A549 (cell line): ENCODE data around the gene LAMA3. TPM values are rescaled to one million over a fixed set of nuclear protein-coding genes. Genes with fewer than 3 reads are reported as not detected.

Experiments
- ATAC-seq, 2 experiments: fragments of 200-7000 bp in 1 of 2; fragments of >200 bp in 1 of 2; cut with Nextera tagmentation in 1 of 2; cut with Tn5 transposase in 1 of 2; 3 replicates each; pipeline versions ENCODE4 v1.8.0 to v1.9.1; 2018 to 2020; ENCODE audit warnings: mild to moderate bottlenecking in 1 of 2, moderate library complexity in 1 of 2
- CTCF ChIA-PET: fragments of 300-600 bp; sonication (Branson Sonifier 250); formaldehyde crosslinking; extraction: SDS; loops from one replicate; lab custom pipeline; 2021; ENCODE audit warnings: antibody characterized with exemption, inconsistent platforms; lab: Yijun Ruan, JAX
- POLR2A ChIA-PET: fragments of 350-600 bp; formaldehyde crosslinking; extraction: SDS; loops from one replicate; lab custom pipeline; 2021; ENCODE audit warnings: antibody characterized with exemption, inconsistent platforms; lab: Yijun Ruan, JAX
- DNase-seq, 2 experiments: peaks; one replicate each; pipeline versions ENCODE4 v3.0.0 to v3.0.0-alpha.2; 2011 to 2016; ENCODE audit warnings: low read depth in 1 of 2, low spot score in 1 of 2
- FAIRE-seq: peaks from 2 replicates; lab custom pipeline; 2011; peaks lifted over from hg19 to GRCh38; lab: Jason Lieb, UNC
- H3K27ac ChIP-seq, 2 experiments: fragments of >200 bp; sonication (Bioruptor Twin); formaldehyde crosslinking; 3 replicates each; pipeline ENCODE4 v1.5.1; 2016 to 2017
- H3K4me1 ChIP-seq: fragments of >200 bp; sonication (Bioruptor Twin); formaldehyde crosslinking; 3 replicates; pipeline ENCODE4 v1.6.1; 2016
- H3K4me2 ChIP-seq: fragments of >200 bp; sonication (Bioruptor Twin); formaldehyde crosslinking; 3 replicates; pipeline ENCODE4 v1.6.1; 2016
- H3K4me3 ChIP-seq: fragments of >200 bp; sonication (Bioruptor Twin); formaldehyde crosslinking; 3 replicates; pipeline ENCODE4 v1.5.1; 2016
- H3K9me3 ChIP-seq: fragments of >200 bp; sonication (Bioruptor Twin); formaldehyde crosslinking; 3 replicates; pipeline ENCODE4 v1.6.1; 2016
- ATOH8 ChIP-seq: fragments of 250-450 bp; sonication (Bioruptor Pico); IDR thresholded peaks from 2 replicates; pipeline ENCODE4 v1.5.0; 2020; ENCODE audit warnings: low read depth, mild to moderate bottlenecking, moderate library complexity
- BCL3 ChIP-seq: fragments of >200 bp; sonication (Bioruptor Twin); formaldehyde crosslinking; IDR thresholded peaks from 3 replicates; pipeline ENCODE4 v1.6.1; 2016
- E2F6 ChIP-seq: IDR thresholded peaks from 2 replicates; pipeline ENCODE4 v1.6.1; 2012; ENCODE audit warnings: low read depth, borderline replicate concordance
- EHF ChIP-seq: fragments of 250-450 bp; sonication (Bioruptor Pico); IDR thresholded peaks from 2 replicates; pipeline ENCODE4 v1.5.0; 2020; ENCODE audit warnings: mild to moderate bottlenecking
- EHMT2 ChIP-seq: fragments of 200-600 bp; sonication (generic); IDR thresholded peaks from 2 replicates; pipeline ENCODE4 v1.6.1; 2016; ENCODE audit warnings: antibody characterized with exemption, low read depth, mild to moderate bottlenecking, moderate library complexity
- EP300 ChIP-seq, 2 experiments: fragments of >200 bp; sonication (Bioruptor Twin); formaldehyde crosslinking; IDR thresholded peaks; 2 replicates in 1 of 2; 3 replicates in 1 of 2; pipeline ENCODE4 v1.6.1; 2016 to 2017
- ESRRA ChIP-seq: fragments of 150-350 bp; IDR thresholded peaks from 2 replicates; pipeline ENCODE4 v1.6.1; 2014; ENCODE audit warnings: mild to moderate bottlenecking, low read length, borderline replicate concordance
- FOSB ChIP-seq: fragments of 250-450 bp; sonication (Bioruptor Pico); IDR thresholded peaks from 2 replicates; pipeline ENCODE4 v1.5.0; 2020; ENCODE audit warnings: mild to moderate bottlenecking, moderate library complexity
- FOSL2 ChIP-seq, 2 experiments: fragments of 450-650 bp in 1 of 2; fragments of >200 bp in 1 of 2; sonication (Bioruptor Twin) in 1 of 2; formaldehyde crosslinking; IDR thresholded peaks; 2 replicates each; pipeline versions ENCODE4 v1.5.0 to v1.6.1; 2016 to 2020; ENCODE audit warnings: mild to moderate bottlenecking in 1 of 2, moderate library complexity in 1 of 2
- GATA3 ChIP-seq: IDR thresholded peaks from 2 replicates; pipeline ENCODE4 v1.6.1; 2012; ENCODE audit warnings: borderline replicate concordance
- HDAC2 ChIP-seq: fragments of 200-600 bp; sonication (generic); IDR thresholded peaks from 2 replicates; pipeline ENCODE4 v1.6.1; 2016
- HEYL ChIP-seq: fragments of 250-450 bp; sonication (Bioruptor Pico); IDR thresholded peaks from 2 replicates; pipeline ENCODE4 v1.8.0; 2021; ENCODE audit warnings: mild to moderate bottlenecking, moderate library complexity
- HOXB5 ChIP-seq: fragments of 250-450 bp; sonication (Bioruptor Pico); IDR thresholded peaks from 2 replicates; pipeline ENCODE4 v1.5.0; 2020; ENCODE audit warnings: mild to moderate bottlenecking, moderate library complexity
- KDM5A ChIP-seq: fragments of 200-600 bp; sonication (generic); IDR thresholded peaks from 2 replicates; pipeline ENCODE4 v1.6.1; 2016; ENCODE audit warnings: antibody characterized with exemption, mild to moderate bottlenecking
- MAX ChIP-seq: IDR thresholded peaks from 2 replicates; pipeline ENCODE4 v1.6.1; 2012
- MAZ ChIP-seq: fragments of 150-350 bp; IDR thresholded peaks from 2 replicates; pipeline ENCODE4 v1.6.1; 2014; ENCODE audit warnings: antibody characterized with exemption, low read depth, low read length, borderline replicate concordance
- MYC ChIP-seq: IDR thresholded peaks from 2 replicates; pipeline ENCODE4 v1.6.1; 2012; ENCODE audit warnings: mild to moderate bottlenecking, inconsistent platforms, low read length, improper control_type of control experiment, borderline replicate concordance
- NPAS2 ChIP-seq: fragments of 250-450 bp; sonication (Bioruptor Pico); IDR thresholded peaks from 2 replicates; pipeline ENCODE4 v1.8.0; 2022; ENCODE audit warnings: mild to moderate bottlenecking, moderate library complexity, borderline replicate concordance
- NR3C1 ChIP-seq: fragments of >200 bp; sonication (Bioruptor Twin); formaldehyde crosslinking; IDR thresholded peaks from 3 replicates; pipeline ENCODE4 v1.6.1; 2017
- PBX3 ChIP-seq: IDR thresholded peaks from 2 replicates; pipeline ENCODE4 v1.6.1; 2012
- POLR2AphosphoS2 ChIP-seq: conservative IDR thresholded peaks from 2 replicates; pipeline ENCODE4 v1.6.1; 2012; ENCODE audit warnings: low read length, improper control_type of control experiment, inconsistent platforms
- RAD21 ChIP-seq, 2 experiments: fragments of >200 bp in 1 of 2; sonication (Bioruptor Twin) in 1 of 2; formaldehyde crosslinking in 1 of 2; IDR thresholded peaks in 1 of 2; conservative IDR thresholded peaks in 1 of 2; 2 replicates in 1 of 2; 3 replicates in 1 of 2; pipeline ENCODE4 v1.6.1; 2012 to 2018; ENCODE audit warnings: inconsistent platforms in 1 of 2
- RCOR1 ChIP-seq: fragments of 150-350 bp; IDR thresholded peaks from 2 replicates; pipeline ENCODE4 v1.6.1; 2014; ENCODE audit warnings: antibody characterized with exemption, low read length, low read depth
- REST ChIP-seq: fragments of 200-600 bp; sonication (generic); IDR thresholded peaks from 2 replicates; pipeline ENCODE4 v1.6.1; 2016; ENCODE audit warnings: antibody characterized with exemption, mild to moderate bottlenecking, moderate library complexity
- RFX5 ChIP-seq: fragments of 450-650 bp; IDR thresholded peaks from 2 replicates; pipeline ENCODE4 v1.7.1; 2014; ENCODE audit warnings: antibody characterized with exemption, mild to moderate bottlenecking, moderate library complexity
- TP53 ChIP-seq: fragments of 250-450 bp; sonication (Bioruptor Pico); IDR thresholded peaks from 2 replicates; pipeline ENCODE4 v1.5.0; 2021; ENCODE audit warnings: mild to moderate bottlenecking, moderate library complexity
- WGBS: methylation state at CpG from one replicate; pipeline ENCODE4 v1.1.6; 2017; ENCODE audit errors: missing lambda C conversion rate; 5-methylcytosine and 5-hydroxymethylcytosine counted together
- polyA plus RNA-seq, 4 experiments: library from polyadenylated mRNA; depleted of rRNA in 3 of 4; stranded (reverse); fragments of >200 nt; fragmentation: RNase III in 1 of 4; extraction: RNeasy Plus Mini Kit Qiagen cat#74134 plus additional on column Dnase treatment in 1 of 4; gene quantifications; 2 replicates in 3 of 4; 3 replicates in 1 of 4; pipeline ENCODE4 v1.2.3, GENCODE V29; 2011 to 2017

LAMA3 gene
- polyA plus RNA-seq, 2 of the 4 experiments (the other 2 are of a cell fraction), result 18.2 to 31.0 TPM

GRCh38 chr18:23953984-23954383, 264.7 kb downstream of the LAMA3 start:
- Histone ChIP-seq H3K4me3 (no peak overlapping the region), H3K4me1 (no peaks in the 10 kb centered on the region), H3K27ac (no peak overlapping the region), H3K4me2 (no peak overlapping the region), H3K9me3 (no peaks in the 10 kb centered on the region)
- FAIRE-seq (no peak), ATAC-seq (no peak), DNase-seq (no peak)
- TF ChIP-seq ATOH8 (CRISPR knock-in tag), result no peak
- TF ChIP-seq POLR2AphosphoS2, result no peak
- no peak for TF ChIP-seq EHF (CRISPR knock-in tag)
- TF ChIP-seq HOXB5 (CRISPR knock-in tag), result no peak
- TF ChIP-seq EHMT2, result no peak
- no peak for TF ChIP-seq RCOR1
- no peak for TF ChIP-seq EP300 (IDR thresholded peaks at IDR 0.05)
- TF ChIP-seq TP53 (CRISPR knock-in tag), result no peak
- no peak for TF ChIP-seq PBX3
- no peak for TF ChIP-seq RFX5
- no peak for TF ChIP-seq MAZ
- POLR2A ChIA-PET, result no interaction called here
- CTCF ChIA-PET, result interaction anchor here (1.2 kb wide), 1 partner anchor 35 kb away, joined by 3 read pairs; no protein-coding TSS in a partner anchor
- 92% methylated on average over 2 of the region's 2 CpGs for WGBS

GRCh38 chr18:23956483-23956882, 267.2 kb downstream of the LAMA3 start:
- Histone ChIP-seq H3K27ac (no peak overlapping the region), H3K4me2 (no peak overlapping the region), H3K4me3 (no peak overlapping the region), H3K9me3 (no peaks in the 10 kb centered on the region), H3K4me1 (no peaks in the 10 kb centered on the region)
- ATAC-seq, result no peak
- DNase-seq, result no peak
- TF ChIP-seq REST, result no peak
- TF ChIP-seq NPAS2 (CRISPR knock-in tag), result no peak
- no peak for TF ChIP-seq E2F6
- TF ChIP-seq ESRRA, result no peak
- no peak for TF ChIP-seq RCOR1
- TF ChIP-seq MAX, result no peak
- no peak for TF ChIP-seq EP300 (IDR thresholded peaks at IDR 0.05)
- no peak for TF ChIP-seq MYC
- no peak for TF ChIP-seq HDAC2
- no peak for TF ChIP-seq FOSB (CRISPR knock-in tag)
- no peak for TF ChIP-seq BCL3
- TF ChIP-seq HEYL (CRISPR knock-in tag), result no peak
- TF ChIP-seq KDM5A, result no peak
- TF ChIP-seq NR3C1, result no peak
- TF ChIP-seq FOSL2 (IDR thresholded peaks at IDR 0.05), result no peak
- TF ChIP-seq FOSL2 (CRISPR knock-in tag; IDR thresholded peaks at IDR 0.05), result no peak
- TF ChIP-seq GATA3, result no peak
- TF ChIP-seq RAD21 (conservative IDR thresholded peaks at IDR 0.05 in 1 of 2, IDR thresholded peaks at IDR 0.05 in 1 of 2), result no peak
- ChIA-PET POLR2A (no interaction called here), CTCF (interaction anchor here (1.4 kb wide), 1 partner anchor 38 kb away, joined by 5 read pairs; no protein-coding TSS in a partner anchor)
- WGBS, result 89% methylated on average over 5 of the region's 5 CpGs
- FAIRE-seq, result no peak
